HG03103 (cell line): ENCODE measurements around the gene SSR4.
"Not testable (repeated sequence)": the region's sequence is repeated elsewhere in the genome, so short reads cannot be mapped to it uniquely, and the experiment has no call there.

ENCODE experiments used
- ATAC-seq: cut with Tn5 transposase; IDR thresholded peaks from one replicate; pipeline ENCODE4 v1.9.1; 2021; ENCODE audit warnings: low read depth; ENCODE audit not compliant: unreplicated experiment

The SSR4 gene

GRCh38 chrX:153803211-153804099 lies 9.0 kb downstream of the SSR4 start:
- ATAC-seq = no peak

- no peak for ATAC-seq
These were observed 9.7 kb downstream of the SSR4 start for GRCh38 chrX:153804100-153804595.

- ATAC-seq = no peak
These were observed 10.2 kb downstream of the SSR4 start for GRCh38 chrX:153804621-153805020.

- ATAC-seq = no peak
These were observed 11.0 kb downstream of the SSR4 start for GRCh38 chrX:153805436-153805835.

GRCh38 chrX:153806999-153807575 lies 12.6 kb downstream of the SSR4 start:
- no peak for ATAC-seq

GRCh38 chrX:153807976-153808375 lies 13.5 kb downstream of the SSR4 start:
- no peak for ATAC-seq

GRCh38 chrX:153812220-153812619 lies 17.8 kb downstream of the SSR4 start:
- no peak for ATAC-seq

GRCh38 chrX:153813161-153813560 lies 18.7 kb downstream of the SSR4 start:
- no peak for ATAC-seq

- no peak for ATAC-seq
These were observed 20.3 kb downstream of the SSR4 start for GRCh38 chrX:153814591-153815315.

- no peak for ATAC-seq
These were observed 22.6 kb downstream of the SSR4 start for GRCh38 chrX:153816831-153817690.

- ATAC-seq = not testable (repeated sequence)
These were observed 23.6 kb downstream of the SSR4 start for GRCh38 chrX:153818064-153818463.

GRCh38 chrX:153818571-153819383 lies 24.3 kb downstream of the SSR4 start:
- no peak for ATAC-seq

- ATAC-seq = no peak
These were observed 25.0 kb downstream of the SSR4 start for GRCh38 chrX:153819384-153820040.

- no peak for ATAC-seq
These were observed 26.1 kb downstream of the SSR4 start for GRCh38 chrX:153820601-153821000.

GRCh38 chrX:153821066-153821465 lies 26.6 kb downstream of the SSR4 start:
- no peak for ATAC-seq

- no peak for ATAC-seq
These were observed 29.9 kb downstream of the SSR4 start for GRCh38 chrX:153824348-153824747.

GRCh38 chrX:153825042-153825441 lies 30.6 kb downstream of the SSR4 start:
- ATAC-seq = no peak

GRCh38 chrX:153827016-153827415 lies 32.5 kb downstream of the SSR4 start:
- no peak for ATAC-seq

- ATAC-seq = no peak
These were observed 33.4 kb downstream of the SSR4 start for GRCh38 chrX:153827903-153828302.
